ENCODE measurements around the gene FAM83C.

The FAM83C gene

GRCh38 chr20:35297740-35298139, 5.5 kb upstream of the FAM83C start:
- no peak overlapping the region for H3K4me3 ChIP-seq (ENCODE audit: low read depth, low read length)
- TF ChIP-seq CTCF (IDR thresholded peaks at IDR 0.05; ENCODE audit: insufficient read depth, low read depth, low read length, missing control alignments): no peak
- DNase-seq (ENCODE audit: low read depth): no peak

GRCh38 chr20:35297155-35297554, 4.9 kb upstream of the FAM83C start:
- no peak overlapping the region for H3K4me3 ChIP-seq (ENCODE audit: low read depth, low read length)
- DNase-seq (ENCODE audit: low read depth): no peak
- no peak for TF ChIP-seq CTCF (IDR thresholded peaks at IDR 0.05; ENCODE audit: insufficient read depth, low read depth, low read length, missing control alignments)

- DNase-seq (ENCODE audit: low read depth): no peak
- TF ChIP-seq CTCF (IDR thresholded peaks at IDR 0.05; ENCODE audit: insufficient read depth, low read depth, low read length, missing control alignments): no peak
- no peak overlapping the region for H3K4me3 ChIP-seq (ENCODE audit: low read depth, low read length)
Measured at GRCh38 chr20:35296101-35296554, 3.9 kb upstream of the FAM83C start.

GRCh38 chr20:35295674-35296073, 3.4 kb upstream of the FAM83C start:
- no peak overlapping the region for H3K4me3 ChIP-seq (ENCODE audit: low read depth, low read length)
- no peak for TF ChIP-seq CTCF (IDR thresholded peaks at IDR 0.05; ENCODE audit: insufficient read depth, low read depth, low read length, missing control alignments)
- DNase-seq (ENCODE audit: low read depth): no peak

DNA sequence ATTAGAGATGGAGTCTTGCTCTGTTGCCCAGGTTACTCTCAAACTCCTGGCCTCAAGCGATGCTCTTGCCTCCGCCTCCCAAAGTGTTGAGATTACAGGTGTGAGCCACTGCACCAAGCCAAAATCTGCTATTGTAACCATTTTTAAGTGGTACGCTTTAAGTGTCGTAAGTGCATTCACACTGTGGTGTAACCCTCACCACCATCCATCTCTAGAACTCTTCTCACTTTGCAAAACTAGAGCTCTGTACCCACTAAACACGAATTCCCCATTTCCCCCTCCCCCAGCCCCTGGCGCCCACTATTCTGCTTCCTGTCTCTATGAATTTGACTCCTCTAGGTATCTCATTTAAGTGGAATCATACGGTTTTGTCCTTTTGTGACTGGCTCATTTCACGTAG, 2.8 kb upstream of the FAM83C start:
- DNase-seq (ENCODE audit: low read depth): no peak
- no peak for TF ChIP-seq CTCF (IDR thresholded peaks at IDR 0.05; ENCODE audit: insufficient read depth, low read depth, low read length, missing control alignments)
- no peak overlapping the region for H3K4me3 ChIP-seq (ENCODE audit: low read depth, low read length)

GRCh38 chr20:35294293-35294685, 2.1 kb upstream of the FAM83C start:
- no peak overlapping the region for H3K4me3 ChIP-seq (ENCODE audit: low read depth, low read length)
- DNase-seq (ENCODE audit: low read depth): no peak
- no peak for TF ChIP-seq CTCF (IDR thresholded peaks at IDR 0.05; ENCODE audit: insufficient read depth, low read depth, low read length, missing control alignments)
